IMR-90 (cell line): ENCODE data around the gene AGAP1. TPM values are rescaled to one million over a fixed set of nuclear protein-coding genes. Genes with fewer than 3 reads are reported as not detected.

Experiments used
- ATAC-seq: fragments of 200-7000 bp; cut with Tn5 transposase; 2 replicates; pipeline ENCODE4 v1.9.1; 2020; ENCODE audit warnings: low read depth, mild to moderate bottlenecking, moderate library complexity
- BruUV-seq: library from RNA; stranded (reverse); fragments of 400-500 nt; replicated peaks from 2 replicates; lab custom pipeline; 2021; lab: Mats Ljungman, UMichigan
- CTCF ChIA-PET: fragments of 300-600 bp; formaldehyde crosslinking; extraction: SDS; loops from one replicate; lab custom pipeline; 2021; ENCODE audit warnings: antibody characterized with exemption; lab: Yijun Ruan, JAX
- POLR2A ChIA-PET: fragments of 300-600 bp; sonication (Branson Sonifier 250); formaldehyde crosslinking; loops from one replicate; lab custom pipeline; 2022; ENCODE audit warnings: antibody characterized with exemption; ENCODE audit not compliant: unreplicated experiment; lab: Charles Lee
- DNase-seq: peaks from one replicate; pipeline ENCODE4 v3.0.0; 2013
- H2AFZ ChIP-seq: replicated peaks from 2 replicates; pipeline ENCODE3; 2013; ENCODE audit warnings: low read length, mild to moderate bottlenecking; ENCODE audit not compliant: poor library complexity
- H2AK5ac ChIP-seq: 2 replicates; pipeline ENCODE4 v1.6.1; 2013; ENCODE audit warnings: low read depth, low read length, inconsistent platforms
- H2AK9ac ChIP-seq: replicated peaks from 2 replicates; pipeline ENCODE3; 2013; ENCODE audit warnings: mild to moderate bottlenecking, low read depth, low read length, moderate library complexity; ENCODE audit not compliant: poor library complexity
- H2BK120ac ChIP-seq: 2 replicates; pipeline ENCODE4 v1.6.1; 2013; ENCODE audit warnings: low read depth, low read length, inconsistent platforms
- H2BK15ac ChIP-seq: 3 replicates; pipeline ENCODE4 v1.6.1; 2013; ENCODE audit warnings: low read depth, low read length, inconsistent platforms
- H2BK20ac ChIP-seq: 2 replicates; pipeline ENCODE4 v1.6.1; 2013; ENCODE audit warnings: low read depth, mild to moderate bottlenecking, inconsistent platforms, low read length, moderate library complexity
- H2BK5ac ChIP-seq: 2 replicates; pipeline ENCODE4 v1.6.1; 2013; ENCODE audit warnings: mild to moderate bottlenecking, low read depth, low read length, inconsistent platforms; ENCODE audit not compliant: poor library complexity, severe bottlenecking
- H3K14ac ChIP-seq: replicated peaks from 2 replicates; pipeline ENCODE4 v1.6.1; 2013; ENCODE audit warnings: low read depth, low read length, inconsistent platforms
- H3K18ac ChIP-seq: 2 replicates; pipeline ENCODE4 v1.6.1; 2013; ENCODE audit warnings: low read depth, low read length, control low read depth
- H3K23ac ChIP-seq: 2 replicates; pipeline ENCODE4 v1.6.1; 2013; ENCODE audit warnings: low read depth, low read length, inconsistent platforms
- H3K27ac ChIP-seq: 2 replicates; pipeline ENCODE4 v1.5.1; 2013; ENCODE audit warnings: mild to moderate bottlenecking, control low read depth, low read length; ENCODE audit not compliant: insufficient read depth
- H3K27me3 ChIP-seq: 2 replicates; pipeline ENCODE4 v1.6.1; 2013; ENCODE audit warnings: low read length; ENCODE audit not compliant: control insufficient read depth, insufficient read depth
- H3K36me3 ChIP-seq: 2 replicates; pipeline ENCODE4 v1.6.1; 2013; ENCODE audit warnings: low read length, mixed read lengths; ENCODE audit not compliant: control insufficient read depth, insufficient read depth
- H3K4ac ChIP-seq: 2 replicates; pipeline ENCODE4 v1.6.1; 2013; ENCODE audit warnings: low read depth, low read length, inconsistent platforms
- H3K4me1 ChIP-seq: 2 replicates; pipeline ENCODE4 v1.6.1; 2013; ENCODE audit warnings: low read length, mixed read lengths; ENCODE audit not compliant: control insufficient read depth, insufficient read depth
- H3K4me2 ChIP-seq: 2 replicates; pipeline ENCODE4 v1.6.1; 2013; ENCODE audit warnings: low read depth, mild to moderate bottlenecking, control low read depth, low read length, moderate library complexity
- H3K4me3 ChIP-seq: 2 replicates; pipeline ENCODE4 v1.5.1; 2013; ENCODE audit warnings: low read depth, mild to moderate bottlenecking, control low read depth, low read length, moderate library complexity; ENCODE audit not compliant: insufficient read depth
- H3K56ac ChIP-seq: 2 replicates; pipeline ENCODE4 v1.6.1; 2013; ENCODE audit warnings: low read length, inconsistent platforms; ENCODE audit not compliant: insufficient read depth; ENCODE audit errors: extremely low read depth
- H3K79me1 ChIP-seq, 2 experiments: 2 replicates each; pipeline ENCODE4 v1.6.1; 2013; ENCODE audit warnings: low read length in 2 of 2, inconsistent platforms in 1 of 2, low read depth in 1 of 2
- H3K9ac ChIP-seq: 2 replicates; pipeline ENCODE4 v1.6.1; 2013; ENCODE audit warnings: low read depth, low read length, control low read depth
- H3K9me1 ChIP-seq: 2 replicates; pipeline ENCODE4 v1.6.1; 2013; ENCODE audit warnings: low read length, inconsistent platforms; ENCODE audit not compliant: insufficient read depth
- H3K9me3 ChIP-seq: 2 replicates; pipeline ENCODE4 v1.6.1; 2013; ENCODE audit warnings: low read length; ENCODE audit not compliant: control insufficient read depth, insufficient read depth
- H4K20me1 ChIP-seq: 2 replicates; pipeline ENCODE4 v1.6.1; 2013; ENCODE audit warnings: low read length, inconsistent platforms; ENCODE audit not compliant: insufficient read depth
- H4K5ac ChIP-seq: 2 replicates; pipeline ENCODE4 v1.6.1; 2013; ENCODE audit warnings: mild to moderate bottlenecking, low read depth, low read length, control low read depth
- H4K8ac ChIP-seq, 2 experiments: 2 replicates each; pipeline ENCODE4 v1.6.1; 2013; ENCODE audit warnings: low read depth in 2 of 2, low read length in 2 of 2, control low read depth in 1 of 2, inconsistent platforms in 1 of 2
- H4K91ac ChIP-seq: 2 replicates; pipeline ENCODE4 v1.6.1; 2013; ENCODE audit warnings: low read depth, low read length, inconsistent platforms; ENCODE audit not compliant: insufficient read depth
- BHLHE40 ChIP-seq: fragments of 150-350 bp; IDR thresholded peaks from 2 replicates; pipeline ENCODE4 v1.6.1; 2016; ENCODE audit warnings: mild to moderate bottlenecking, low read depth, low read length
- CEBPB ChIP-seq: IDR thresholded peaks from 2 replicates; pipeline ENCODE4 v1.6.1; 2012; ENCODE audit warnings: low read depth, low read length, improper control_type of control experiment
- CHD1 ChIP-seq: IDR thresholded peaks from 2 replicates; pipeline ENCODE4 v1.6.1; 2012; ENCODE audit warnings: low read depth, low read length, improper control_type of control experiment
- CTCF ChIP-seq: conservative IDR thresholded peaks from 2 replicates; pipeline ENCODE4 v1.5.1; 2012; ENCODE audit warnings: mild to moderate bottlenecking, low read depth, low read length, improper control_type of control experiment
- ELK1 ChIP-seq: fragments of 150-350 bp; IDR thresholded peaks from 2 replicates; pipeline ENCODE4 v1.6.1; 2016; ENCODE audit warnings: low read depth, mild to moderate bottlenecking, low read length, moderate library complexity, borderline replicate concordance
- FOS ChIP-seq: fragments of 150-350 bp; IDR thresholded peaks from 2 replicates; pipeline ENCODE4 v1.6.1; 2016; ENCODE audit warnings: low read depth, low read length
- MAFK ChIP-seq: IDR thresholded peaks from 2 replicates; pipeline ENCODE4 v1.6.1; 2012; ENCODE audit warnings: low read depth, low read length, improper control_type of control experiment
- MXI1 ChIP-seq: IDR thresholded peaks from 2 replicates; pipeline ENCODE4 v1.6.1; 2012; ENCODE audit warnings: low read depth, mild to moderate bottlenecking, low read length, moderate library complexity, borderline replicate concordance
- NFE2L2 ChIP-seq: fragments of 150-350 bp; IDR thresholded peaks from 2 replicates; pipeline ENCODE4 v1.6.1; 2016; ENCODE audit warnings: low read depth, mild to moderate bottlenecking, low read length
- POLR2A ChIP-seq: IDR thresholded peaks from 2 replicates; pipeline ENCODE4 v1.6.1; 2012; ENCODE audit warnings: mild to moderate bottlenecking, low read depth, low read length
- RAD21 ChIP-seq: IDR thresholded peaks from 2 replicates; pipeline ENCODE4 v1.6.1; 2012; ENCODE audit warnings: low read length, improper control_type of control experiment
- RCOR1 ChIP-seq: IDR thresholded peaks from 2 replicates; pipeline ENCODE4 v1.6.1; 2012; ENCODE audit warnings: mild to moderate bottlenecking, low read length, improper control_type of control experiment; ENCODE audit not compliant: insufficient replicate concordance
- RFX5 ChIP-seq: IDR thresholded peaks from 2 replicates; pipeline ENCODE4 v1.8.0; 2012; ENCODE audit warnings: low read depth, mild to moderate bottlenecking, low read length, moderate library complexity
- SMC3 ChIP-seq: fragments of 150-350 bp; IDR thresholded peaks from 2 replicates; pipeline ENCODE4 v1.6.1; 2016; ENCODE audit warnings: low read depth, mild to moderate bottlenecking, antibody characterized with exemption, low read length, moderate library complexity
- USF2 ChIP-seq: fragments of 150-350 bp; IDR thresholded peaks from 2 replicates; pipeline ENCODE4 v1.6.1; 2017; ENCODE audit warnings: mild to moderate bottlenecking, antibody characterized with exemption, low read length, low read depth
- WGBS, 2 experiments: methylation state at CpG; one replicate each; pipeline versions ENCODE4 v1.1.5 to v1.1.7; 2013; ENCODE audit warnings: missing lambda C conversion rate in 2 of 2; ENCODE audit not compliant: insufficient read length in 1 of 2; ENCODE audit errors: extremely low coverage in 2 of 2; 5-methylcytosine and 5-hydroxymethylcytosine counted together
- dilution Hi-C: fragments of 300-500 bp; cut with HindIII; formaldehyde crosslinking; loops from one replicate; pipeline ENCODE4 v1.14.3; 2018; ENCODE audit warnings: low sequenced_read_pairs; ENCODE audit not compliant: unreplicated experiment
- in situ Hi-C: fragments of 300-500 bp; cut with MboI; formaldehyde crosslinking; loops from 3 replicates; pipeline ENCODE4 v1.14.3; 2019; ENCODE audit warnings: low sequenced_read_pairs, inconsistent platforms, mixed read lengths
- intact Hi-C: fragments of 100-400 bp; cut with micrococcal nuclease; formaldehyde crosslinking; loops from 2 replicates; pipeline ENCODE4 v1.10.0; 2022
- polyA plus RNA-seq, 3 experiments: library from polyadenylated mRNA; depleted of rRNA; stranded (reverse); fragments of >200 nt; gene quantifications; 2 replicates each; pipeline ENCODE4 v1.2.3, GENCODE V29; 2012; ENCODE audit warnings: low replicate concordance in 1 of 3
- total RNA-seq: library from RNA; depleted of rRNA; stranded (reverse); fragments of >200 nt; gene quantifications from 2 replicates; pipeline ENCODE4 v1.2.3, GENCODE V29; 2012

AGAP1 gene
- total and polyA plus RNA-seq, 2 of the 4 experiments (the other 2 are of a cell fraction) = 15.1 to 16.4 TPM

GRCh38 chr2:235937526-235937925, 443.7 kb downstream of the AGAP1 start:
- DNase-seq (no peak), ATAC-seq (no peak)
- intact Hi-C loops (no loop called here), in situ Hi-C loops (no loop called here), dilution Hi-C loops (no loop called here)
- Histone ChIP-seq H2BK20ac (no peak overlapping the region), H3K9me3 (no peaks in the 10 kb centered on the region), H2AFZ (no peak overlapping the region), H4K91ac (no peak overlapping the region), H3K23ac (no peak overlapping the region), H3K9ac (no peak overlapping the region), H4K20me1 (peaks cover 9% of the 10 kb centered on the region; the same call in 1 of the 2 replicates), H2BK15ac (no peak overlapping the region), H3K27me3 (no peaks in the 10 kb centered on the region), H3K79me1 (0 out of 4 replicates have a peak, but pooled peaks cover 0 to 4% of the 10 kb centered on the region in 2 experiments), H3K4ac (no peak overlapping the region), H3K18ac (no peak overlapping the region), H3K27ac (no peak overlapping the region), H2AK5ac (no peak overlapping the region), H3K36me3 (no peaks in the 10 kb centered on the region; the same call in 1 of the 2 replicates), H3K4me1 (peaks cover 21% of the 10 kb centered on the region), H3K14ac (no peak overlapping the region), H4K8ac (no peak overlapping the region), H3K9me1 (peaks cover 26% of the 10 kb centered on the region), H2BK120ac (no peak overlapping the region), H3K4me2 (no peak overlapping the region), H4K5ac (no peak overlapping the region), H3K56ac (no peak overlapping the region), H2BK5ac (no peak overlapping the region), H2AK9ac (no peak overlapping the region), H3K4me3 (no peak overlapping the region)
- BruUV-seq = no TSS peak
- TF ChIP-seq MAFK = no peak
- TF ChIP-seq ELK1 = no peak
- no peak for TF ChIP-seq CHD1
- no peak for TF ChIP-seq RCOR1
- no peak for TF ChIP-seq MXI1
- no peak for TF ChIP-seq CTCF
- no peak for TF ChIP-seq SMC3
- TF ChIP-seq RFX5 = no peak
- TF ChIP-seq BHLHE40 = no peak
- no peak for TF ChIP-seq FOS
- TF ChIP-seq POLR2A = no peak
- TF ChIP-seq NFE2L2 = no peak
- no peak for TF ChIP-seq USF2
- no peak for TF ChIP-seq CEBPB
- no peak for TF ChIP-seq RAD21
- WGBS, 2 experiments = 95% methylated on average over 4 of the region's 12 CpGs; no CpG with 5 or more reads in 1 of the 2 experiments
- ChIA-PET POLR2A (no interaction called here), CTCF (interaction anchor here (0.8 to 0.9 kb wide), 2 partner anchors 243 to 291 kb away, joined by 3 read pairs; no protein-coding TSS in a partner anchor)
